ENCODE data around the gene FBXO34. TPM values are rescaled to one million over a fixed set of nuclear protein-coding genes. Genes with fewer than 3 reads are reported as not detected.
"Not testable (repeated sequence)": the region's sequence is repeated elsewhere in the genome, so short reads cannot be mapped to it uniquely, and the experiment has no call there.

The FBXO34 gene
- total RNA-seq, 2 experiments from 2014 or later, result 15.1 to 15.9 TPM

- H3K9me3 Mint-ChIP-seq, result no peaks in the 10 kb centered on the region
- no peak overlapping the region for H3K4me3 Mint-ChIP-seq
- peaks cover 12% of the 10 kb centered on the region for H3K36me3 Mint-ChIP-seq
- no peak overlapping the region for H3K27ac Mint-ChIP-seq
- H3K4me1 Mint-ChIP-seq, result peaks cover 33% of the 10 kb centered on the region
- no peak for DNase-seq
- H3K27me3 Mint-ChIP-seq, result no peaks in the 10 kb centered on the region
Measured at GRCh38 chr14:55288439-55288838, 17.2 kb downstream of the FBXO34 start.

GRCh38 chr14:55291480-55292081, 20.4 kb downstream of the FBXO34 start:
- no peak overlapping the region for H3K27ac Mint-ChIP-seq
- no peaks in the 10 kb centered on the region for H3K27me3 Mint-ChIP-seq
- H3K36me3 Mint-ChIP-seq, result peaks cover 6% of the 10 kb centered on the region
- DNase-seq, result no peak
- peaks cover 1% of the 10 kb centered on the region for H3K9me3 Mint-ChIP-seq
- H3K4me1 Mint-ChIP-seq, result peaks cover 37% of the 10 kb centered on the region
- H3K4me3 Mint-ChIP-seq, result no peak overlapping the region

GRCh38 chr14:55294603-55295002, 23.4 kb downstream of the FBXO34 start:
- no peak overlapping the region for H3K27ac Mint-ChIP-seq
- peaks cover 1% of the 10 kb centered on the region for H3K9me3 Mint-ChIP-seq
- H3K27me3 Mint-ChIP-seq, result no peaks in the 10 kb centered on the region
- DNase-seq, result no peak
- peaks cover 20% of the 10 kb centered on the region for H3K36me3 Mint-ChIP-seq
- H3K4me3 Mint-ChIP-seq, result no peak overlapping the region
- H3K4me1 Mint-ChIP-seq, result peaks cover 38% of the 10 kb centered on the region

GRCh38 chr14:55297611-55298499, 26.6 kb downstream of the FBXO34 start:
- no peak for DNase-seq
- Mint-ChIP-seq H3K27ac (no peak overlapping the region), H3K36me3 (peaks cover 26% of the 10 kb centered on the region), H3K27me3 (no peaks in the 10 kb centered on the region), H3K4me3 (no peak overlapping the region), H3K9me3 (peaks cover 1% of the 10 kb centered on the region), H3K4me1 (peaks cover 47% of the 10 kb centered on the region)

DNA sequence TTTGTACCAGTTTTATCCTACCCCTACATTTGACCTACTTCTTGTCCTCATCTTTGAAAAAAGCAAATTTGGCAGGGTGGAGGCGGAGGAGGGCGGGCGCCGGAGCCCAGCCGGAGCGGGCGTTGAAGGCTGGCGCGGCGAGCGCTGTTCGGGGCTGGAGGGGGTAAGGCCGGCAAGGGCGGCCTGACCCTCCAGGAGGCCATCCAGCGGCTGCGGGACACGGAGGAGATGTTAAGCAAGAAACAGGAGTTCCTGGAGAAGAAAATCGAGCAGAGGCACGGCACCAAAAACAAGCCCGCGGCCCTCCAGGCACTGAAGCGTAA, 27.2 kb downstream of the FBXO34 start:
- Mint-ChIP-seq H3K9me3 (peaks cover 1% of the 10 kb centered on the region), H3K27ac (no peak overlapping the region), H3K36me3 (peaks cover 26% of the 10 kb centered on the region), H3K4me3 (no peak overlapping the region), H3K4me1 (peaks cover 47% of the 10 kb centered on the region), H3K27me3 (no peaks in the 10 kb centered on the region)
- no peak for DNase-seq

DNA sequence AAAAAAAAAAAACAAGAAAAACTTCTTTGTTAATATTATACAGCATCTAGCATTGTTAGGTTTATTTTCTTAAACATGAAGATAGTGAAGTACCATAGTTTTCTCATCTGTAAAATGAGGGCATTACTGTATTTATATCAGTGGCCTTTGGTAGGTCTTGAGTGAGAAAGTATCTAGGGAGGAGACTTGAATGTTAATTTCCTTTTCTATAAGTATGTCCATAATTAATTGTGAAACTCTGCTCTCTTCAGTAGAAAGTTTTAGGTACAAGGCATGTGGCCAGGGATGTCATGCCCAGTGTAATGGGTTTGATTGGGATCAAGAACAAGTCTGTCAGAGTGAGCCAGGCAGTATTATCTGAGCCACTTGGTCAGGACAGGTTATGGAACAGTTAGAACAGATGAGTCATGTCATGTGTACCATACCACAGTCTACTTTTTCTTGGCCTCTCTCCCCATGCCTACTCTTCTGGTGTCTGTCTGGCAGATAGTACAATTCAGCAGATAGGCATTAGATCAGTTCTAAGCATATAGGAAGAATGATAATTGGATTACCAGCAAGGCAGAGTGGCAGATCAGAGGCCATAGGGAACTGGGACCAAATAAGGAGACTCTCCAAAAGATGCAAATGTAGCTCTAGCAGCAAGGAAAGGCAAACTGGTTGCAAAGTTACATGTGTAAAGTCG, 30.4 kb downstream of the FBXO34 start:
- Mint-ChIP-seq H3K9me3 (no peaks in the 10 kb centered on the region), H3K36me3 (peaks cover 31% of the 10 kb centered on the region), H3K4me1 (peaks cover 42% of the 10 kb centered on the region), H3K4me3 (no peak overlapping the region), H3K27me3 (no peaks in the 10 kb centered on the region), H3K27ac (no peak overlapping the region)
- no peak for DNase-seq

DNA sequence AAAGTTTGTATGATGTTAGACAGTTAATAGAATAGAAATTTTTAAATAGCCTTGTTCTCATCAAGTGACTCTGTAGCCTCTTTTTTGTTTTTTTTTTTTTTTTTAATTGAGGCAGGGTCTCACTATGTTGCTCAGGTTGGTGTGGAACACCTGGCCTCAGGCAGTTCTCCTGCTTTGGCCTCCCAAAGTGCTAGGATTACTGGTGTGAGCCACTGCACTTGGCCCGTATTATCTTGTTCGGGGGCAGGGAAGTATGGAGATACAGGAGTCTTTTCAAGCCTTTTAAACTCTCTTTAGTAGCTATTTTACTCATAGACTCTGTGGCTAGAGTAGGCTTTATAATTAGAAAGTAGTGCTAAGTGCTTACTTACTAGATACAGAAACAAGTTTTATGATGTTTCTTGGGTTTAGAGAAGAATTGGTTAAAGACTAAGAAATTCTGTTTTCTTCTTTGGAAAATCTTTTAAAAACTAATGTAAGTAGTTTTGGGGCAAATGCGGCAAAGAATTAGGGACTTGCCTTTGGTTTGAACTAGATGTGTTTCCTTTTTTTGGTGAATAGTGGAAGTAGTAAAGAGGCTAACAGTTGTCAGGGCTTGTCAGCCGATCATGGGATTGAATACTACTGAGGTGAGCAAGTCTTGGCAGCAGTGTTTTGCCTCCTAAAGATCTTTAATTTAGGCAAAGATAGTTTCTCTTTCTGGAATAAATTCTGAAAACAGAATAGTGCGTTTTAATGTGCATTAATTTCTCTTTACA, 31.3 kb downstream of the FBXO34 start:
- H3K9me3 Mint-ChIP-seq, result no peaks in the 10 kb centered on the region
- peaks cover 25% of the 10 kb centered on the region for H3K36me3 Mint-ChIP-seq
- H3K27me3 Mint-ChIP-seq, result no peaks in the 10 kb centered on the region
- DNase-seq, result no peak
- no peak overlapping the region for H3K27ac Mint-ChIP-seq
- H3K4me1 Mint-ChIP-seq, result peaks cover 38% of the 10 kb centered on the region
- no peak overlapping the region for H3K4me3 Mint-ChIP-seq

- H3K4me3 Mint-ChIP-seq, result no peak overlapping the region
- H3K4me1 Mint-ChIP-seq, result peaks cover 32% of the 10 kb centered on the region
- H3K36me3 Mint-ChIP-seq, result peaks cover 25% of the 10 kb centered on the region
- no peaks in the 10 kb centered on the region for H3K27me3 Mint-ChIP-seq
- no peak for DNase-seq
- H3K27ac Mint-ChIP-seq, result no peak overlapping the region
- H3K9me3 Mint-ChIP-seq, result no peaks in the 10 kb centered on the region
Measured at GRCh38 chr14:55303125-55303499, 31.9 kb downstream of the FBXO34 start.

- Mint-ChIP-seq H3K36me3 (peaks cover 19% of the 10 kb centered on the region), H3K9me3 (no peaks in the 10 kb centered on the region), H3K27me3 (no peaks in the 10 kb centered on the region), H3K27ac (peak overlapping the region; percentile 7), H3K4me1 (peaks cover 31% of the 10 kb centered on the region), H3K4me3 (no peak overlapping the region)
- no peak for DNase-seq
Measured at GRCh38 chr14:55303691-55304145, 32.5 kb downstream of the FBXO34 start.

- Mint-ChIP-seq H3K36me3 (peaks cover 31% of the 10 kb centered on the region), H3K27ac (no peak overlapping the region), H3K4me3 (no peak overlapping the region), H3K4me1 (peaks cover 20% of the 10 kb centered on the region), H3K9me3 (peaks cover 8% of the 10 kb centered on the region), H3K27me3 (no peaks in the 10 kb centered on the region)
- no peak for DNase-seq
Measured at GRCh38 chr14:55306938-55307589, 35.8 kb downstream of the FBXO34 start.

DNA sequence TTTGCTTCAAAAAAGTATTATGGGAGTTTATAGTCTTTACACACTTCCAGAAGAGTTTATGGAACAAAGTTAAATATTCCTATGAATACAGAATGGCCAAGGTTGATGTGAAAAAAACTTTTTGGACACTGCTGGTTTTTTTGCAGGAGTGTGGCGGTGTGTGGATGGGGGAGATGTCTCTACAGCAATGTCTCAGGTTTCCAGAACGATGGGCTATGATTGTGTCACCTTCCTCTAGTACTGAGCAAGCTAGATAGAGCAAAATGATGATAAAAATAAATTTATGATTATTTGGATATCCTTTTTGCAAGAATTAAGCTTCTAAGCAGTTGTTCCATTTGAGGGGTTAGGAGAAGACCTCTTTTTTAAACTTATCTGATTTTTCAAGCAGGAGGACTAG, 37.9 kb downstream of the FBXO34 start:
- H3K27ac Mint-ChIP-seq, result no peak overlapping the region
- peaks cover 22% of the 10 kb centered on the region for H3K9me3 Mint-ChIP-seq
- H3K4me1 Mint-ChIP-seq, result peaks cover 14% of the 10 kb centered on the region
- no peak overlapping the region for H3K4me3 Mint-ChIP-seq
- H3K27me3 Mint-ChIP-seq, result no peaks in the 10 kb centered on the region
- DNase-seq, result no peak
- peaks cover 45% of the 10 kb centered on the region for H3K36me3 Mint-ChIP-seq

GRCh38 chr14:55309761-55310365, 38.6 kb downstream of the FBXO34 start:
- Mint-ChIP-seq H3K36me3 (peaks cover 48% of the 10 kb centered on the region), H3K27me3 (no peaks in the 10 kb centered on the region), H3K9me3 (peaks cover 24% of the 10 kb centered on the region), H3K4me1 (peaks cover 14% of the 10 kb centered on the region), H3K4me3 (no peak overlapping the region), H3K27ac (no peak overlapping the region)
- no peak for DNase-seq

DNA sequence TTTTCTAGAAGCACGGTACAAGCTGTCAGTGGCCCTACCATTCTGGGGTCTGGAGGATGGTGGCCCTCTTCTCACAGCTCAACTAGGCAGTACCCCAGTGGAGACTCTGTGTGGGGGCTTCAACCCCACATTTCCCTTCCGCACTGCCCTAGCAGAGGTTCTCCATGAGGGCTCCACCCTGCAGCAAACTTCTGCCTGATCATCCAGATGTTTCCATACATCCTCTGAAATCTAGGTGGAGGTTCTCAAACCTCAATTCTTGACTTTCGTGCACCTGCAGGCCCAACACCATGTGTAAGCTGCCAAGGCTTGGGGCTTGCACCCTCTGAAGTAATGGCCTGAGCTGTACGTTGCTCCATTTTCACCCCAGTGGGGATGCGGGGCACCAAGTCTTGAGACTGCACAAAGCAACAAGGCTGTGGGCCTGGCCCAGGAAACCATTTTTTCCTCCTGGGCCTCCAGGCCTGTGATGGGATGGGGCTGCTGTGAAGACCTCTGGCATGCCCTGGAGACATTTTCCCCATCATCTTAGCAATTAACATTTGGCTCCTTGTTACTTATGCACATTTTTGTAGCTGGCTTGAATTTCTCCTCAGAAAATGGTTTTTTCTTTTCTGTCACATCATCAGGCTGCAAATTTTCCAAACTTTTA, 41.3 kb downstream of the FBXO34 start:
- H3K27ac Mint-ChIP-seq, H3K27me3 Mint-ChIP-seq, H3K4me3 Mint-ChIP-seq, DNase-seq: not testable (repeated sequence)
- Mint-ChIP-seq H3K9me3 (peaks cover 33% of the 10 kb centered on the region), H3K36me3 (peaks cover 64% of the 10 kb centered on the region), H3K4me1 (peaks cover 11% of the 10 kb centered on the region)

- DNase-seq, result no peak
- H3K27me3 Mint-ChIP-seq, result no peaks in the 10 kb centered on the region
- peaks cover 11% of the 10 kb centered on the region for H3K4me1 Mint-ChIP-seq
- H3K36me3 Mint-ChIP-seq, result peaks cover 60% of the 10 kb centered on the region
- peaks cover 33% of the 10 kb centered on the region for H3K9me3 Mint-ChIP-seq
- H3K4me3 Mint-ChIP-seq, result no peak overlapping the region
- peak overlapping the region; percentile 25 for H3K27ac Mint-ChIP-seq
Measured at GRCh38 chr14:55313480-55313879, 42.3 kb downstream of the FBXO34 start.

All from activated naive CD8-positive, alpha-beta T cell treated with anti-CD3 and anti-CD28 coated beads for 36 hours (primary cell).